ACC112 (cell line): ENCODE results near the gene TOB1.

Experiments
- H2AFZ ChIP-seq: fragments of 200-600 bp; sonication (generic); one replicate; pipeline ENCODE4 v1.6.0; 2017; ENCODE audit warnings: antibody characterized with exemption, low read length; ENCODE audit not compliant: unreplicated experiment
- H3K27ac ChIP-seq: fragments of 200-600 bp; sonication (generic); 2 replicates; pipeline ENCODE4 v1.5.1; 2014; ENCODE audit warnings: low read depth, mild to moderate bottlenecking, antibody characterized with exemption, low read length, moderate library complexity
- H3K27me3 ChIP-seq: fragments of 200-600 bp; sonication (generic); 2 replicates; pipeline ENCODE4 v1.6.1; 2014; ENCODE audit warnings: mild to moderate bottlenecking, antibody characterized with exemption, low read length, moderate library complexity, mixed read lengths; ENCODE audit not compliant: insufficient read depth
- H3K36me3 ChIP-seq: fragments of 200-600 bp; sonication (generic); 2 replicates; pipeline ENCODE4 v1.6.1; 2016; ENCODE audit warnings: mild to moderate bottlenecking, antibody characterized with exemption, low read length, moderate library complexity, mixed read lengths; ENCODE audit not compliant: insufficient read depth
- H3K4me1 ChIP-seq: fragments of 200-600 bp; sonication (generic); one replicate; pipeline ENCODE4 v1.6.1; 2016; ENCODE audit warnings: low read length, mixed read lengths; ENCODE audit not compliant: insufficient read depth, unreplicated experiment, control insufficient read depth
- H3K4me3 ChIP-seq: fragments of 200-600 bp; sonication (generic); 2 replicates; pipeline ENCODE4 v1.5.1; 2014; ENCODE audit warnings: mild to moderate bottlenecking, low read depth, low read length
- H3K79me2 ChIP-seq: fragments of 200-600 bp; sonication (generic); one replicate; pipeline ENCODE4 v1.6.0; 2016; ENCODE audit warnings: low read length; ENCODE audit not compliant: control insufficient read depth, unreplicated experiment, insufficient read depth

Gene TOB1

GRCh38 chr17:50893183-50893993 is 27.2 kb upstream of the TOB1 start:
- Histone ChIP-seq H3K4me3 (no peak overlapping the region), H3K27me3 (0 out of 2 replicates have a peak, but pooled peaks cover 2% of the 10 kb centered on the region), H3K4me1 (no peaks in the 10 kb centered on the region), H2AFZ (no peak overlapping the region), H3K79me2 (no peaks in the 10 kb centered on the region), H3K27ac (no peak overlapping the region), H3K36me3 (no peaks in the 10 kb centered on the region)

- H3K27ac ChIP-seq, result no peak overlapping the region
- no peaks in the 10 kb centered on the region for H3K79me2 ChIP-seq
- H3K36me3 ChIP-seq, result no peaks in the 10 kb centered on the region
- no peak overlapping the region for H3K4me3 ChIP-seq
- H3K4me1 ChIP-seq, result no peaks in the 10 kb centered on the region
- H2AFZ ChIP-seq, result no peak overlapping the region
- 0 out of 2 replicates have a peak, but pooled peaks cover 2% of the 10 kb centered on the region for H3K27me3 ChIP-seq
These were observed 26.1 kb upstream of the TOB1 start for GRCh38 chr17:50892101-50892776.

- Histone ChIP-seq H3K4me3 (no peak overlapping the region), H3K79me2 (no peaks in the 10 kb centered on the region), H3K4me1 (no peaks in the 10 kb centered on the region), H2AFZ (no peak overlapping the region), H3K27me3 (0 out of 2 replicates have a peak, but pooled peaks cover 2% of the 10 kb centered on the region), H3K27ac (no peak overlapping the region), H3K36me3 (no peaks in the 10 kb centered on the region)
These were observed 25.4 kb upstream of the TOB1 start for GRCh38 chr17:50891577-50891989.

- Histone ChIP-seq H3K79me2 (no peaks in the 10 kb centered on the region), H3K4me3 (no peak overlapping the region), H3K27ac (no peak overlapping the region), H3K27me3 (0 out of 2 replicates have a peak, but pooled peaks cover 2% of the 10 kb centered on the region), H2AFZ (no peak overlapping the region), H3K4me1 (no peaks in the 10 kb centered on the region), H3K36me3 (no peaks in the 10 kb centered on the region)
These were observed 24.7 kb upstream of the TOB1 start for GRCh38 chr17:50890675-50891516.

GRCh38 chr17:50889528-50890118 is 23.5 kb upstream of the TOB1 start:
- H3K36me3 ChIP-seq, result no peaks in the 10 kb centered on the region
- H3K4me3 ChIP-seq, result no peak overlapping the region
- no peak overlapping the region for H3K27ac ChIP-seq
- H3K27me3 ChIP-seq, result 0 out of 2 replicates have a peak, but pooled peaks cover 2% of the 10 kb centered on the region
- no peak overlapping the region for H2AFZ ChIP-seq
- no peaks in the 10 kb centered on the region for H3K79me2 ChIP-seq
- H3K4me1 ChIP-seq, result no peaks in the 10 kb centered on the region

GRCh38 chr17:50887705-50888245 is 21.6 kb upstream of the TOB1 start:
- Histone ChIP-seq H3K27me3 (0 out of 2 replicates have a peak, but pooled peaks cover 2% of the 10 kb centered on the region), H2AFZ (no peak overlapping the region), H3K27ac (no peak overlapping the region), H3K79me2 (no peaks in the 10 kb centered on the region), H3K36me3 (no peaks in the 10 kb centered on the region), H3K4me1 (no peaks in the 10 kb centered on the region), H3K4me3 (no peak overlapping the region)

- Histone ChIP-seq H2AFZ (no peak overlapping the region), H3K27ac (no peak overlapping the region)
These were observed 18.5 kb upstream of the TOB1 start for GRCh38 chr17:50884439-50885311.

GRCh38 chr17:50883850-50884438 is 17.8 kb upstream of the TOB1 start:
- H3K4me3 ChIP-seq, result no peak overlapping the region
- no peaks in the 10 kb centered on the region for H3K79me2 ChIP-seq
- H2AFZ ChIP-seq, result no peak overlapping the region
- no peaks in the 10 kb centered on the region for H3K27me3 ChIP-seq
- no peaks in the 10 kb centered on the region for H3K36me3 ChIP-seq
- H3K27ac ChIP-seq, result no peak overlapping the region
- no peaks in the 10 kb centered on the region for H3K4me1 ChIP-seq

More at GRCh38 chr17:50884439-50885311, 18.5 kb upstream of the TOB1 start:
- Histone ChIP-seq H3K4me1 (no peaks in the 10 kb centered on the region), H3K79me2 (no peaks in the 10 kb centered on the region), H3K27me3 (0 out of 2 replicates have a peak, but pooled peaks cover 2% of the 10 kb centered on the region), H3K4me3 (no peak overlapping the region), H3K36me3 (no peaks in the 10 kb centered on the region)

- Histone ChIP-seq H3K4me1 (no peaks in the 10 kb centered on the region), H3K27me3 (no peaks in the 10 kb centered on the region), H3K36me3 (no peaks in the 10 kb centered on the region), H3K4me3 (no peak overlapping the region), H3K27ac (no peak overlapping the region), H3K79me2 (no peaks in the 10 kb centered on the region), H2AFZ (no peak overlapping the region)
These were observed 16.7 kb upstream of the TOB1 start for GRCh38 chr17:50882851-50883250.
